HG02885 (cell line): ENCODE results near the gene IQGAP3.
"Not testable (repeated sequence)": the region's sequence is repeated elsewhere in the genome, so short reads cannot be mapped to it uniquely, and the experiment has no call there.

ENCODE experiments used
- ATAC-seq: cut with Tn5 transposase; IDR thresholded peaks from one replicate; pipeline ENCODE4 v1.9.1; 2021; ENCODE audit warnings: mild to moderate bottlenecking; ENCODE audit not compliant: unreplicated experiment, poor library complexity

IQGAP3 gene

GRCh38 chr1:156578055-156578454, 5.7 kb upstream of the IQGAP3 start:
- no peak for ATAC-seq

GRCh38 chr1:156577550-156577949, 5.2 kb upstream of the IQGAP3 start:
- ATAC-seq: no peak

GRCh38 chr1:156574039-156574633, 1.8 kb upstream of the IQGAP3 start:
- no peak for ATAC-seq

- ATAC-seq: no peak
Observed at GRCh38 chr1:156572663-156573018, 276 bp upstream of the IQGAP3 start.

- ATAC-seq: no peak
Observed at GRCh38 chr1:156571261-156571852, 1.0 kb downstream of the IQGAP3 start.

GRCh38 chr1:156566436-156566835, 5.9 kb downstream of the IQGAP3 start:
- no peak for ATAC-seq

- ATAC-seq: no peak
Observed at GRCh38 chr1:156565519-156565918, 6.8 kb downstream of the IQGAP3 start.

GRCh38 chr1:156560585-156561163, 11.7 kb downstream of the IQGAP3 start:
- ATAC-seq: no peak

GRCh38 chr1:156559797-156560385, 12.5 kb downstream of the IQGAP3 start:
- ATAC-seq: no peak

- ATAC-seq: no peak
Observed at GRCh38 chr1:156559086-156559796, 13.1 kb downstream of the IQGAP3 start.

GRCh38 chr1:156556354-156556753, 16.0 kb downstream of the IQGAP3 start:
- ATAC-seq: no peak

GRCh38 chr1:156555715-156556114, 16.6 kb downstream of the IQGAP3 start:
- ATAC-seq: no peak

GRCh38 chr1:156554971-156555370, 17.4 kb downstream of the IQGAP3 start:
- no peak for ATAC-seq

- no peak for ATAC-seq
Observed at GRCh38 chr1:156553860-156554485, 18.4 kb downstream of the IQGAP3 start.

- not testable (repeated sequence) for ATAC-seq
Observed at GRCh38 chr1:156552937-156553336, 19.4 kb downstream of the IQGAP3 start.

- no peak for ATAC-seq
Observed at GRCh38 chr1:156552518-156552917, 19.8 kb downstream of the IQGAP3 start.

GRCh38 chr1:156551869-156552268, 20.5 kb downstream of the IQGAP3 start:
- no peak for ATAC-seq

- no peak for ATAC-seq
Observed at GRCh38 chr1:156551066-156551643, 21.2 kb downstream of the IQGAP3 start.

- ATAC-seq: no peak
Observed at GRCh38 chr1:156550346-156550745, 22.0 kb downstream of the IQGAP3 start.

- ATAC-seq: no peak
Observed at GRCh38 chr1:156549831-156550230, 22.5 kb downstream of the IQGAP3 start.
